H1 (cell line): ENCODE data around the gene PRSS21. TPM values are rescaled to one million over a fixed set of nuclear protein-coding genes. Genes with fewer than 3 reads are reported as not detected.
A peak's percentile ranks its signal among the peaks of the same experiment; 100 is the strongest.

Experiments
- ASH2L ChIP-seq: fragments of 200-600, 300-600 bp; sonication (generic); IDR thresholded peaks from one replicate; pipeline ENCODE4 v1.7.1; 2017; ENCODE audit warnings: low read length
- CEBPB ChIP-seq: IDR thresholded peaks from 2 replicates; pipeline ENCODE4 v1.6.1; 2012; ENCODE audit warnings: low read depth, low read length
- CTCF ChIP-seq, 3 experiments: IDR thresholded peaks; 1 replicate in 2 of 3; 2 replicates in 1 of 3; pipeline versions ENCODE4 v1.5.1 to v1.6.1; 2011; ENCODE audit warnings: low read length in 3 of 3, mild to moderate bottlenecking in 3 of 3, inconsistent platforms in 2 of 3, low read depth in 1 of 3, moderate library complexity in 1 of 3; ENCODE audit not compliant: insufficient read depth in 1 of 3; ENCODE audit errors: control extremely low read depth in 1 of 3
- GABPA ChIP-seq: IDR thresholded peaks from 2 replicates; pipeline ENCODE4 v1.6.1; 2011; ENCODE audit warnings: mild to moderate bottlenecking, low read length, moderate library complexity, borderline replicate concordance; ENCODE audit not compliant: insufficient read depth
- HDAC2 ChIP-seq, 2 experiments: fragments of 300-600 bp in 1 of 2; sonication (generic) in 1 of 2; IDR thresholded peaks; 2 replicates each; pipeline ENCODE4 v1.6.1; 2011 to 2012; ENCODE audit warnings: low read depth in 2 of 2, low read length in 2 of 2, mild to moderate bottlenecking in 2 of 2, moderate library complexity in 2 of 2, borderline replicate concordance in 1 of 2, inconsistent platforms in 1 of 2
- KDM1A ChIP-seq: fragments of 200-600, 300-600 bp; sonication (generic); IDR thresholded peaks from 2 replicates; pipeline ENCODE4 v1.7.1; 2016; ENCODE audit warnings: mild to moderate bottlenecking, low read length, borderline replicate concordance
- PHF8 ChIP-seq: fragments of 200-600 bp; sonication (generic); conservative IDR thresholded peaks from 2 replicates; pipeline ENCODE4 v1.7.1; 2012; ENCODE audit warnings: low read depth, mild to moderate bottlenecking, inconsistent platforms, low read length, moderate library complexity
- POLR2A ChIP-seq, 2 experiments: IDR thresholded peaks; 1 replicate in 1 of 2; 2 replicates in 1 of 2; pipeline ENCODE4 v1.6.1; 2011; ENCODE audit warnings: low read depth in 2 of 2, low read length in 2 of 2, mild to moderate bottlenecking in 2 of 2; ENCODE audit errors: control extremely low read depth in 1 of 2
- RAD21 ChIP-seq, 2 experiments: IDR thresholded peaks in 1 of 2; conservative IDR thresholded peaks in 1 of 2; 2 replicates each; pipeline ENCODE4 v1.6.1; 2011; ENCODE audit warnings: low read depth in 2 of 2, low read length in 2 of 2, improper control_type of control experiment in 1 of 2, inconsistent platforms in 1 of 2, mild to moderate bottlenecking in 1 of 2, moderate library complexity in 1 of 2
- RBBP5 ChIP-seq: IDR thresholded peaks from 2 replicates; pipeline ENCODE4 v1.7.1; 2012; ENCODE audit warnings: low read depth, mild to moderate bottlenecking, inconsistent platforms, low read length, moderate library complexity, borderline replicate concordance
- SIN3A ChIP-seq, 2 experiments: IDR thresholded peaks in 1 of 2; conservative IDR thresholded peaks in 1 of 2; 2 replicates each; pipeline ENCODE4 v1.6.1; 2011 to 2012; ENCODE audit warnings: low read length in 2 of 2, improper control_type of control experiment in 1 of 2, low read depth in 1 of 2, mild to moderate bottlenecking in 1 of 2
- SP1 ChIP-seq: IDR thresholded peaks from 2 replicates; pipeline ENCODE4 v1.6.1; 2011; ENCODE audit warnings: low read depth, low read length
- SRF ChIP-seq: IDR thresholded peaks from 2 replicates; pipeline ENCODE4 v1.6.1; 2011; ENCODE audit warnings: mild to moderate bottlenecking, low read depth, low read length, moderate library complexity
- SUZ12 ChIP-seq: fragments of 200-600 bp; sonication (generic); IDR thresholded peaks from 2 replicates; pipeline ENCODE4 v1.6.1; 2012; ENCODE audit warnings: mild to moderate bottlenecking, inconsistent platforms, low read length, moderate library complexity, mixed read lengths
- TAF1 ChIP-seq: IDR thresholded peaks from 2 replicates; pipeline ENCODE4 v1.6.1; 2011; ENCODE audit warnings: mild to moderate bottlenecking, low read depth, low read length
- TAF7 ChIP-seq: optimal IDR thresholded peaks from 2 replicates; pipeline ENCODE3; 2011; ENCODE audit warnings: low read depth, mild to moderate bottlenecking, inconsistent platforms, low read length, moderate library complexity, borderline replicate concordance
- TEAD4 ChIP-seq: IDR thresholded peaks from 2 replicates; pipeline ENCODE4 v1.6.1; 2012; ENCODE audit warnings: low read depth, low read length, inconsistent platforms, mixed read lengths
- polyA plus RNA-seq, 7 experiments: library from polyadenylated mRNA; depleted of rRNA in 3 of 7; stranded (reverse) in 5 of 7; unstranded in 2 of 7; fragments of >200 nt in 5 of 7; fragments of 200-250 nt in 2 of 7; gene quantifications; 1 replicate in 5 of 7; 2 replicates in 1 of 7; 4 replicates in 1 of 7; pipeline versions ENCODE4 v1.2.1 to v1.2.3, GENCODE V29; 2011 to 2013; ENCODE audit warnings: missing spikeins in 2 of 7, mixed read lengths in 2 of 7
- total RNA-seq: library from RNA; stranded (reverse); fragmentation: NEBNext Ultra II Directional; extraction: Animal tissue kit (Norgen Biotek cat#: 25700); gene quantifications from 2 replicates; pipeline ENCODE4 v1.2.1, GENCODE V29; 2021
- TF ChIP-seq, protein P1 (sequence below): IDR thresholded peaks from 2 replicates; pipeline ENCODE4 v1.6.1; 2011; ENCODE audit warnings: low read length, improper control_type of control experiment

Gene PRSS21
- total and polyA plus RNA-seq, 2 of the 8 experiments (the other 6 are each of a cell fraction or from before 2014, with no cell fraction given) = 0.76 to 1.0 TPM

DNA sequence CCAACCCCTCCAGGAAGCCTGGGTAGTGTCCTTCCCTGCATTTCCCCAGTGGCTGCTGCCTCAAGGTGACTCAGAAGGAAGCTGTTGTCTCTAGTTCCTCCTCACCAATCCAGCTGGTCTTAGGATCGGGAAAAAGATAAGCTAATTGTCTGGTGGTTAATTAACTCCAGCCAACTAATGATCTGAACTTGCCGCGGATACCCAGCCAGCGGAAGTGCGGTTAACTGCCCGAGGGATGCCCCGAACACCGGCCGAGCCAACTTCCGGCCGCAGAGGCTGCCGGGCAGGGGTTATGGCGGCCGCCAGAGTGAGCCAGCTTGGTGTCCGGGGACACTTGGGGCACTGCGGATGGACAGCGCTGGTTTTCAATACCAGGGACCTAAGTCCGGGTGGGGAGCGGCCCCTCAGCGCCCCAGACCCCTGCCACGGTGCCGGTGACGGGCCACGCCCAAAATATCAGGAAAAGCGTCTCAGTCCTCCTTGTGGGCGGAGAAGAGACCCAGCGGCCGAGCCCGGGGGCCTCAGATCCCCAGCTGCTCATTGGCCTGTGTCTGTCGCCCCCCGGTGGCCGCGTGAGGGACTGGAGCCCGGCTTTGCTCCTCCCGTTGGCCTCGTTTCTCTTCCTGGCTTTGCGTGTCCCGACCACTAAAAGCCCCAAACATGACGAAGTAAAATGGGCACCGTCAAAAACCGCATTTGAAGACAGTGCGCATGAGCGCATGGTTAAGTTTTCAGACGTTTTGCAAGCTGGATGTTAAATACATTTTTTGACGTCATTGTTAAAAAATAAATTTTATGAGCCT, 51.2 kb downstream of the PRSS21 start (continued):
- TF ChIP-seq, protein P1, sequence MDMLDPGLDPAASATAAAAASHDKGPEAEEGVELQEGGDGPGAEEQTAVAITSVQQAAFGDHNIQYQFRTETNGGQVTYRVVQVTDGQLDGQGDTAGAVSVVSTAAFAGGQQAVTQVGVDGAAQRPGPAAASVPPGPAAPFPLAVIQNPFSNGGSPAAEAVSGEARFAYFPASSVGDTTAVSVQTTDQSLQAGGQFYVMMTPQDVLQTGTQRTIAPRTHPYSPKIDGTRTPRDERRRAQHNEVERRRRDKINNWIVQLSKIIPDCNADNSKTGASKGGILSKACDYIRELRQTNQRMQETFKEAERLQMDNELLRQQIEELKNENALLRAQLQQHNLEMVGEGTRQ = no peak
- TF ChIP-seq TAF7 = peak; percentile 25
- no peak for TF ChIP-seq SUZ12
- peak; percentile 27; the same call in 1 of the 2 replicates for TF ChIP-seq RBBP5
- TF ChIP-seq PHF8 = peak; percentile 93
- peak; percentile 82 for TF ChIP-seq TAF1
- no peak for TF ChIP-seq CEBPB
- peak; percentile 63 for TF ChIP-seq ASH2L
- 0 out of 4 replicates have a peak, but pooled peaks of 1 of the 2 experiments have one; percentile 30 for TF ChIP-seq SIN3A (conservative IDR thresholded peaks at IDR 0.05 in 1 of 2, IDR thresholded peaks at IDR 0.05 in 1 of 2; ENCODE audit: low read depth in 1 of 2, low read length in 2 of 2)
- 0 out of 2 replicates have a peak, but pooled peaks have one; percentile 24 for TF ChIP-seq SP1
- no peak for TF ChIP-seq SRF
- peak; percentile 89 to 98 (median 94) for TF ChIP-seq CTCF (IDR thresholded peaks at IDR 0.05; ENCODE audit: control extremely low read depth in 1 of 3, insufficient read depth in 1 of 3, low read depth in 1 of 3, low read length in 3 of 3)
- TF ChIP-seq KDM1A = peak; percentile 47; the same call in 1 of the 2 replicates
- TF ChIP-seq TEAD4 = no peak
- peak; percentile 91 to 94 for TF ChIP-seq RAD21 (IDR thresholded peaks at IDR 0.05 in 1 of 2, conservative IDR thresholded peaks at IDR 0.05 in 1 of 2; ENCODE audit: low read depth in 2 of 2, low read length in 2 of 2)
- TF ChIP-seq GABPA = peak; percentile 91
- TF ChIP-seq HDAC2 (IDR thresholded peaks at IDR 0.05; ENCODE audit: borderline replicate concordance in 1 of 2, low read depth in 2 of 2, low read length in 2 of 2) = peak in 1 of 2 experiments; percentile 56; a peak in 1 of 4 replicates
- TF ChIP-seq POLR2A (IDR thresholded peaks at IDR 0.05; ENCODE audit: control extremely low read depth in 1 of 2, low read depth in 2 of 2, low read length in 2 of 2) = peak in 1 of 2 experiments; percentile 83; a peak in 2 of 3 replicates
